GM19023 (cell line): ENCODE measurements around the gene MYH9.

ENCODE experiments used
- ATAC-seq: cut with Tn5 transposase; IDR thresholded peaks from one replicate; pipeline ENCODE4 v1.9.1; 2021; ENCODE audit warnings: mild to moderate bottlenecking, moderate library complexity; ENCODE audit not compliant: unreplicated experiment

The MYH9 gene

GRCh38 chr22:36386900-36387708, 663 bp downstream of the MYH9 start:
- peak; percentile 21 for ATAC-seq

GRCh38 chr22:36386351-36386899, 1.3 kb downstream of the MYH9 start:
- ATAC-seq: no peak

GRCh38 chr22:36385491-36386350, 2.0 kb downstream of the MYH9 start:
- ATAC-seq: no peak

GRCh38 chr22:36384766-36385481, 2.8 kb downstream of the MYH9 start:
- ATAC-seq: no peak

GRCh38 chr22:36383110-36383581, 4.6 kb downstream of the MYH9 start:
- no peak for ATAC-seq

GRCh38 chr22:36381513-36382128, 6.1 kb downstream of the MYH9 start:
- ATAC-seq: no peak

- no peak for ATAC-seq
These were observed 8.0 kb downstream of the MYH9 start for GRCh38 chr22:36379593-36380361.

- no peak for ATAC-seq
These were observed 8.9 kb downstream of the MYH9 start for GRCh38 chr22:36378869-36379217.

- ATAC-seq: no peak
These were observed 9.5 kb downstream of the MYH9 start for GRCh38 chr22:36378080-36378868.

GRCh38 chr22:36377022-36377631, 10.6 kb downstream of the MYH9 start:
- ATAC-seq: no peak

- no peak for ATAC-seq
These were observed 11.5 kb downstream of the MYH9 start for GRCh38 chr22:36376265-36376664.

GRCh38 chr22:36375071-36375980, 12.4 kb downstream of the MYH9 start:
- ATAC-seq: no peak

GRCh38 chr22:36374603-36375024, 13.2 kb downstream of the MYH9 start:
- no peak for ATAC-seq

- ATAC-seq: no peak
These were observed 14.5 kb downstream of the MYH9 start for GRCh38 chr22:36373258-36373579.

GRCh38 chr22:36371920-36372319, 15.8 kb downstream of the MYH9 start:
- no peak for ATAC-seq

GRCh38 chr22:36369922-36370791, 17.6 kb downstream of the MYH9 start:
- no peak for ATAC-seq
